Aortic smooth muscle cell (primary cell): ENCODE results near the gene AMDHD1. TPM values are rescaled to one million over a fixed set of nuclear protein-coding genes. Genes with fewer than 3 reads are reported as not detected.

Experiments
- total RNA-seq: library from RNA; depleted of rRNA; stranded (reverse); fragments of >200 nt; gene quantifications from 2 replicates; pipeline ENCODE4 v1.2.3, GENCODE V29; 2014

The AMDHD1 gene, protein sequence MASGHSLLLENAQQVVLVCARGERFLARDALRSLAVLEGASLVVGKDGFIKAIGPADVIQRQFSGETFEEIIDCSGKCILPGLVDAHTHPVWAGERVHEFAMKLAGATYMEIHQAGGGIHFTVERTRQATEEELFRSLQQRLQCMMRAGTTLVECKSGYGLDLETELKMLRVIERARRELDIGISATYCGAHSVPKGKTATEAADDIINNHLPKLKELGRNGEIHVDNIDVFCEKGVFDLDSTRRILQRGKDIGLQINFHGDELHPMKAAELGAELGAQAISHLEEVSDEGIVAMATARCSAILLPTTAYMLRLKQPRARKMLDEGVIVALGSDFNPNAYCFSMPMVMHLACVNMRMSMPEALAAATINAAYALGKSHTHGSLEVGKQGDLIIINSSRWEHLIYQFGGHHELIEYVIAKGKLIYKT
- 0.06 and 0.40 TPM in 2 replicates for total RNA-seq

GRCh38 chr12:95943330-95943842, at the start of gene AMDHD1:
Gene AMDHD1, plus strand, starts transcription at chr12:95943331. Its CDS starts 68 bp downstream, at chr12:95943399.

GRCh38 chr12:95942524-95943329, 404 bp upstream of the AMDHD1 start, which contains the start of gene CCDC38:
Gene CCDC38, minus strand, starts transcription at chr12:95942614. Its CDS starts 6,105 bp downstream, at chr12:95936509.

GRCh38 chr12:95996034-95996658, 53.0 kb downstream of the AMDHD1 start, which contains the start of gene HAL:
Gene HAL, minus strand, starts transcription at chr12:95996344. Its CDS starts 434 bp downstream, at chr12:95995910.

Other genes with a start within 250 kb of the AMDHD1 start
- 296 and 347 TPM in 2 replicates for gene NTN4, start 152.6 kb upstream of the AMDHD1 start, total RNA-seq
- gene SNRPF, start 84.4 kb upstream of the AMDHD1 start, total RNA-seq, result 16.1 and 17.3 TPM in 2 replicates
- gene CCDC38, start 717 bp upstream of the AMDHD1 start, total RNA-seq, result under 0.01 TPM in 2 replicates
- 0.13 and 0.19 TPM in 2 replicates for gene HAL, start 53.0 kb downstream of the AMDHD1 start, total RNA-seq
- gene LTA4H, start 92.3 kb downstream of the AMDHD1 start, total RNA-seq, result 57.7 and 73.0 TPM in 2 replicates